Measurements from ENCODE around the gene CREBBP. TPM values are rescaled to one million over a fixed set of nuclear protein-coding genes. Genes with fewer than 3 reads are reported as not detected.
A peak's percentile ranks its signal among the peaks of the same experiment; 100 is the strongest.

CREBBP gene
- total and polyA plus RNA-seq, 2 donors (not counting 3 experiments of a cell fraction or from before 2014, with no cell fraction given) = 13.8 to 72.7 TPM

DNA sequence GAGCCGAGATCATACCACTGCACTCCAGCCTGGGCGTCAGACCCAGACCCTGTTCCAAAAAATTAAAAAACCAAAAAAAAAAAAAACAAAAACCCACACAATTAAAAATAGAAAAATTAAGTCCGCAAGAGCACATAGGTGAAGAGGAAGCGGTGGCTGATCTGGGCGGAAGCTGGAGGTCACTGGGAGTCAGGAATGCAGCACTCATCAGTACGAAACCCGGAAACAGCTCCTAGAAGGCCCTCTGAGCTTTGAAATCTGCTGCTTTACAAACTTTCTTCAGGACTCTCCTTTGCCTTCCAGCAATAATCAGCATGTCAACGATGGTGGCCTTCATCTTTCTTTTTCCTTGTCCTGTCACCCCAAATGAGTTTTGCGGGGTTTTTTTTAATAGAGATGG lies 192.7 kb downstream of the CREBBP start:
- intact Hi-C loops (cut with micrococcal nuclease) (no loop called here), dilution Hi-C loops (cut with MboI; ENCODE audit: extremely low pct_ligation_motif_present, low sequenced_read_pairs) (no loop called here)
- H3K4me1 ChIP-seq (ENCODE audit: control insufficient read depth, extremely low read depth, insufficient read depth, low read length) = no peaks in the 10 kb centered on the region
- no peak overlapping the region for H3K4me3 ChIP-seq (replicated peaks in 1 of 3; ENCODE audit: insufficient read depth in 1 of 3, low read depth in 1 of 3, low read length in 3 of 3)
- TF ChIP-seq MYC (IDR thresholded peaks at IDR 0.05; ENCODE audit: low read depth, low read length) (no peak), FOS (IDR thresholded peaks at IDR 0.05; ENCODE audit: borderline replicate concordance, insufficient read depth, low read length) (no peak), GATA2 (IDR thresholded peaks at IDR 0.05; ENCODE audit: insufficient read depth, insufficient read length, low read depth, low read length) (no peak), POLR2AphosphoS5 (IDR thresholded peaks at IDR 0.05; ENCODE audit: insufficient read depth, low read depth, low read length) (no peak), JUN (IDR thresholded peaks at IDR 0.05; ENCODE audit: borderline replicate concordance, insufficient read depth, insufficient read length, low read depth) (no peak), POLR2A (IDR thresholded peaks at IDR 0.05; ENCODE audit: low read depth, low read length) (no peak), EZH2 (IDR thresholded peaks at IDR 0.05; ENCODE audit: borderline replicate concordance, low read depth, low read length, severe bottlenecking) (no peak), CTCF (IDR thresholded peaks at IDR 0.05; ENCODE audit: extremely low read depth in 1 of 2, insufficient read depth in 1 of 2, low read depth in 1 of 2, low read length in 2 of 2) (no peak), MAX (IDR thresholded peaks at IDR 0.05; ENCODE audit: insufficient read depth, insufficient read length) (no peak)
- H3K9me1 ChIP-seq (replicated peaks; ENCODE audit: control insufficient read depth, extremely low read depth, insufficient read depth, low read length) = no peaks in the 10 kb centered on the region
- H3K9me3 ChIP-seq (replicated peaks; ENCODE audit: control insufficient read depth, insufficient read depth, low read length) = no peaks in the 10 kb centered on the region
- no peaks in the 10 kb centered on the region for H3K27me3 ChIP-seq (ENCODE audit: control insufficient read depth in 2 of 2, insufficient read depth in 2 of 2, low read length in 2 of 2)
- no peak overlapping the region for H3K27ac ChIP-seq (ENCODE audit: insufficient read depth, low read depth, low read length)
- H3K9ac ChIP-seq (replicated peaks; ENCODE audit: extremely low read depth, insufficient read depth, low read length) = no peak overlapping the region
- no TSS peak for BruUV-seq (replicated peaks)
- H3K4me2 ChIP-seq (ENCODE audit: insufficient read depth, low read length) = no peak overlapping the region
- FAIRE-seq = peak; percentile 57
- CTCF ChIA-PET = interaction anchor here (1.1 to 3.1 kb wide), 2 partner anchors 11 to 190 kb away, joined by 3 to 16 read pairs; no protein-coding TSS in a partner anchor
- H2AFZ ChIP-seq (ENCODE audit: low read depth, low read length) = no peak overlapping the region
- no peaks in the 10 kb centered on the region for H4K20me1 ChIP-seq (replicated peaks; ENCODE audit: control insufficient read depth, extremely low read depth, insufficient read depth, low read length)
- peaks cover 4 to 7% of the 10 kb centered on the region in 2 experiments for H3K36me3 ChIP-seq (ENCODE audit: control insufficient read depth in 2 of 2, extremely low read depth in 1 of 2, insufficient read depth in 2 of 2, low read length in 2 of 2)
- DNase-seq (ENCODE audit: low read depth, low spot score) = no peak
- POLR2A ChIA-PET = interaction anchor here (0.7 kb wide), 2 partner anchors 11 to 63 kb away, joined by 4 to 6 read pairs; no protein-coding TSS in a partner anchor
- no peaks in the 10 kb centered on the region for H3K79me2 ChIP-seq (ENCODE audit: control insufficient read depth, insufficient read depth, low read length)

Measured in endothelial cell of umbilical vein (primary cell).